T47D (cell line): ENCODE data around the gene TRIP10.
"Not testable (repeated sequence)": the region's sequence is repeated elsewhere in the genome, so short reads cannot be mapped to it uniquely, and the experiment has no call there.

Experiments used
- DNase-seq, 2 experiments: peaks; one replicate each; pipeline versions ENCODE4 v3.0.0 to v3.0.0-alpha.2; 2011 to 2012; ENCODE audit warnings: low read depth in 1 of 2, low spot score in 1 of 2
- JUND ChIP-seq: IDR thresholded peaks from 2 replicates; pipeline ENCODE4 v1.6.1; 2012; ENCODE audit warnings: low read depth
- in situ Hi-C: cut with HindIII; loops from 2 replicates; pipeline ENCODE4 v1.10.0; 2016; ENCODE audit warnings: low sequenced_read_pairs, low pct_unique_long_range_greater_than_20kb

The TRIP10 gene

DNA sequence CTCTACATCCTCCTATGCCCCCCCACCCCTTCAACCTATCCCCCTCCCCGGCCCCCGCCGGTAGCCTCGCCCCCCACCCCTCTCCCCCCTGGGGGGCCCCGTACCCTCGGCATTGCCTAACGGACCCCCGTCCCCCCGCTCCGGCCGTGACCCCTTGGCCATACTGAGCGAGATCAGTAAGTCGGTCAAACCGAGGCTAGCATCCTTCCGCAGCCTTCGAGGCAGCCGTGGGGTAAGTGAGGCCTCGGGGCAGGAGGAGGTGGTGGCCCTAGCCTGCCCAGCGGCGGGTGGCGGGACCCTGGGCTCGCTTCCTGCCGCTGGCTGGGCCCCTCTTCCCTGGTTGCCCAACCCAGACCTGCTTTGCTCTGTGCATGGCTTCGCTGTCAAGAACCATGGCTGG, 6.5 kb downstream of the TRIP10 start:
- in situ Hi-C loops = no loop called here
- DNase-seq = no peak
- no peak for TF ChIP-seq JUND

DNA sequence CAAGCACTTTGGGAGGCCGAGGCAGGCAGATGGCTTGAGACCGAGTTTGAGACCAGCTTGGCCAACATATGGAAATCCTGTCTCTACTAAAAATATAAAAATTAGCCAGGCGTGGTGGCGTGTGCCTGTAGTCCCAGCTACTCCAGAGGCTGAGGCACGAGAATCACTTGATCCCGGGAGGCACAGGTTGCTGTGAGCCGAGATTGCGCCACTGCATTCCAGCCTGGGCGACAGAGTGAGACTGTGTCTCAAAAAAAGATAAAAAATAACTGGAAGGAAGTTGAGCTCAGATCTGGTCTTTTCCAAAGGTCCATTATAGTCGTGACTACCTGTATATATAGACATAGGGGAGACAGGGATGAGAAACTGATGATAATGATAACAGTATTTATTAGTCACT, 9.1 kb downstream of the TRIP10 start:
- DNase-seq, in situ Hi-C loops: not testable (repeated sequence)

DNA sequence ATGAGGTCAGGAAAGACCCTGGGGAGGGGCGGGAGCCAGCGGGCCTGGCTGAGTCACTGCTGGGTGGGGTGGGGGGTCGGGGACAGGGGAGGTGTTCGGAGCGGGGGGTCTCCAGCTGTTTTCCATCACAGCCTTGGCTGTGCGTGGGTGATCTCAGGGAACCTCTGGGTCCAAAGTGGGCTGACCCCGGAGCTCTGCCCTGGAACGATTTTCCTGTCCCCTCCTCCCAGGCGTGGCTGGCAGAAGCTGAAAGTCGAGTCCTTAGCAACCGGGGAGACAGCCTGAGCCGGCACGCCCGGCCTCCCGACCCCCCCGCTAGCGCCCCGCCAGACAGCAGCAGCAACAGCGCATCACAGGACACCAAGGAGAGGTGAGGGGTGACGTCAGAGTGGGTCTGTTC, 10.6 kb downstream of the TRIP10 start:
- in situ Hi-C loops = no loop called here
- DNase-seq = no peak
- no peak for TF ChIP-seq JUND

DNA sequence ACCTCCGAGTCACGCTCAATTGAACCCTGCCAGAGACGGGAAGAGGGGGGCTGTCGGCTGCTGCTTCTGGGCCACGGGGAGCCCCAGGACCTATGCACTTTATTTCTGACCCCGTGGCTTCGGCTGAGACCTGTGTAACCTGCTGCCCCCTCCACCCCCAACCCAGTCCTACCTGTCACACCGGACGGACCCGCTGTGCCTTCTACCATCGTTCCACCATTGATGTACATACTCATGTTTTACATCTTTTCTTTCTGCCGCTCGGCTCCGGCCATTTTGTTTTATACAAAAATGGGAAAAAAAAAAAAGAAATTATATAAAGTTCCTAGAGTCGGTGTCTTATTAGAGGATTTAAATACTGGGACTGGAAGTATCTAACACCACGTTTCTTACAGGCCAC, 11.7 kb downstream of the TRIP10 start:
- DNase-seq = no peak
- in situ Hi-C loops = no loop called here
- TF ChIP-seq JUND = no peak

DNA sequence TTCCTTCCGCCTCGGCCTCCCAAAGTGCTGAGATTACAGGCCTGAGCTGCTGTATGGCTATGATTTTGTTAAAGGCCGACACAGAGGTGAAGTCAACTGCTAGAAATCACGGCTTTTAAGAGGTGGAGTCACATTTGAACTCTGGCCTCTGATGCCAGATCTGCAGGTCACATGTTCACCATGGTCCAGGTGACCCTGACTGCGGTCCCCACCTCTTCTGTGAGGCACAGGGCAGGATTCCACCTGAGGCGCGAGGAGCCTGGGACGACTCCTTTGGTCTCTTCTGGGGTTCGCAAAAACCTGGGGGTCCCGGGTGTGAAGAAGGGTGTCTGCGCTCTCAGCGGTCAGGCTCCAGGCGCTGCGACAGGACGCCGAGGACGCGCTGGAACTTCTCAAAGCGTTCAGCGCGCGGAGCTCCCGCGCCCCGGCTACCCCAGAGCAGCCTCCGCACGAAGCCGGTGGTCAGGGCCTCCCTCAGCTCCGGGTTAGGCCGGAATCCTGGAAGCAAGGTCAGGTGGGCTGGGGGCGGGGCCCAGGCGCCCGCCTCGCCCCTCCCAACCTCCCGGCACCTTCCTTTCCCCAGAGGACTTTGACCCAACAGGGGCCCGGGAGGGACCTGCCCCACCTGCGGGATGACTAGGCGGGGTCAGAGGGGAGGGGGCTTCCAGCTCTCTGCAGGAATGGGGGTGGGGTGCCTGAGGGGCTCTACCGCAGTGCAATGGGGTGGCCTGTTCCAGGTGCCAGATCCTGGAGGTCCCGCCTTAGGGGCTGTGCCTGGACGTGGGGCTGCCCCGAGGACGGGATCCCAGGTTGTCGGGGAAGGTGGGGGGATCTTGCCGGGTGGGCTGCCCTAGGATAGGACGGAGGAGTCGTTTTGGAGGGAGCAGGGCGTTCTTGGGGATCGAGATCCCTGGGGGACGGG, 13.0 kb downstream of the TRIP10 start:
- TF ChIP-seq JUND = no peak
- in situ Hi-C loops = no loop called here
- no peak for DNase-seq

DNA sequence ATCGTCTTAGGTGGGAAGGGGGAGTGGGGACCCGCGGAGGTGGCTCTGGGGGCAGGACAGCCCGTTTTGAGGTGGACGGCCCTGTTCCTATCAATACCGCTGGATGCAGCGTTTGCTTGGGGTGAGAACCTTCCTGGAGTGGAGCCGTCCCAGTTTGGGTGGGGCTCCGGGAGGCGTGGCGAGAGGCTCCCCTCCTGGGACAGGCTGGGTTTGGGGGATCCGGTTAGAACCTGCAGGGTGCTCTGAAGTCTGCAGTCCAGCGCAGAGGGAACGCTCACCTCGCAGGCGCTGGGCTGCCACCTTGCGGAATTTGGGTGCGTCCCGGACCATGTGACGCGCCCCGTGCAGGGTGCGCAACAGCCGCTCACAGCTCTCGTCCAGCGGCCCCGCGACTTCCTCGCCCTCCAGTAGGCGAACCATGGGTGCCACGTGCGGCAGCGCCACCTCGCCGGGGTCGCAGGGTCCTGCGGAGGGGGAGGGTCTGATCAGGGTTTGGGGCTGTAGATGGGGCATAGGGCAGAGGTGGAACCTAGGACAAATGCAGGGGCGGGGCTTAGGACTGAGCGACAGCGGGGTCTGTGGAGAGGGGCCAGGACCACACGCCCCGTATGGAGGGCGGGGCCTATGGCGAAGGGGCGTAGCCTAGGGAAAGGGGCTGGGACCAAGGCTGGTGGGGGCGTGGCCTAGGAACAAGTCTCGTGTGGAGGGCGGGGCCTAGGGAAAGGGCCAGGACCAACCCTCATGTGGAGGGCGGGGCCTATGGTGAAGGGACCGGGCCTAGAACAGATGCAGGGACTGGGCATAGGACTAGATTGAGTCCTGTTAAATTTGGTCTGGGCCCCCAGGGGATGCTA, 13.9 kb downstream of the TRIP10 start:
- in situ Hi-C loops = no loop called here
- no peak for TF ChIP-seq JUND
- peak; percentile 62 to 72 for DNase-seq

DNA sequence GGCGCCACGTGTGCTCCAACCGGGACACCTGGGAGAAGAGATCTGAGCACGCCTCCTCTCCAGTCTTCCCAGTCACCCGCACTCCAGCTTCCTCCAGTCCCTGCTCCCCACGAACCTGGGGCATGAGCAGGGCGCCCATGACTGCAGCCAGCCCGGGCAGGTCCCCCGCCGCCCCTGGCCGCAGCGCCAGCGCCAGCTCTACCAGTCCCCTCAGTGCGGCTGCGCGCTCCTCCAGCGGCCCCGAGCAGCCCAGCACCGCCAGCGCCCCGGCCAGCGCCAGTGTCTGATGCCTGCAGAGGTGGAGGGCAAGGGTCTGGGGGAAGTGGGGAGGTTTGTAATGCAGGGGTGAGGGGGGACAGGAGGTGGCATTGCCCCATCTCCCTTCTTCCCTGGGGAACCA, 14.7 kb downstream of the TRIP10 start:
- in situ Hi-C loops = no loop called here
- no peak for DNase-seq
- TF ChIP-seq JUND = no peak

DNA sequence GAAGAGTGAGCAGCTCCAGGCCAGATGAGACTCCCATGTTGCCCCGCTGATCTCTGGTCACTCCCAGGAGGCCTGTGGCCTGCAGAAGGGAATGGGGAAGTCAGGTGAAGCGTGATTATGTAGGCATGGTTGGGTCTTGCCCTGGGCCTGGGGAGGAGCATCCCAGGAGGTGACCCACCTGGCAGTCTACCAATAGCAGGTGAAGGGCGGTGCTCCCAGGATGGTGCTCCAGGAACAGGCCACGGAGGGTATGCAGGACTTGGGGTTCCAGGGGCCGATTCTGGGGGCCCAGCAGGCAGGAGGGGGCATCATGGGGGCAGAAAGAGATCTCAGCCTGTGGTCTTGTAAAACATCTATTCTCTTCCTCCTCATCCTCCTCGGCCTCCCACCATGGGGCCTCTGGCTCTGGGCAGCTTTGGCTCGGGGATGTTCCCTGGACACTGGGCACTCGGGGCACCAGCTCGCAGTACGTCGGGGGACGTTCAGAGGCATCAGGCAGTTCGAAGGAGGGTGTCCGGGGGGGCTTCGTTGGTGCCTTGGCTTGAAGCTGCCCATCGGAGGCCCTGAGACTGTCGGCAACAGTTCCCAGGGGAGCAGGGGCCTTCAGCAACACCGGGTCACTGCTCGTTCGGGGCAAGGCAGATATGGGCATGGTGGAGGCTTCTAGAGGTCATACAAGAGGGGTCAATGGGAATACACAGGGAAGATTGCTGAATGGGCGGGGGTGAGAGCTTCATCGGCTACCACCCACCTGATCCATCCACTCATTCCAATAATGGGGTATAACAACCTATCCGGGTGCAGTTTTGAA, 15.4 kb downstream of the TRIP10 start:
- in situ Hi-C loops = no loop called here
- no peak for TF ChIP-seq JUND
- no peak for DNase-seq

DNA sequence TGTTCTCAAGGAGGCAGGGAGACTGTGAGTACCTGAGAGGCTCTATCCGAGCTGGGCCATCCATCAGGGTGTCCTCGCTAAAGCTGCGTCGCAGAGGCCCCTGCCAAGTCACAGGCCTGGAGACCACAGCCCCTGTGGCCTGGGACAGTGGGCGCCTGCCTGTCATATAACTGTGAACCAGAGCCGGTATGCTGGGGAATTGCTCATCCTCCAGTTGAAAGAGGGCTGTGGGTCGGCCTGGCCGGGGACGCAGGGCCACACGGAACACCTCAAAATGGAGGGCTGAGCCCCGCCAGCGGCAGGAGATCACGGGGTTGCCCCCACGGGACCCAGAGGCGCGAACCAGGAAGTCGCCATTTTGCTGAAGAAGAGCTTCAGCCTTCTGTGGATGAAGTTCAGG, 21.1 kb downstream of the TRIP10 start:
- no peak for TF ChIP-seq JUND
- in situ Hi-C loops = no loop called here
- no peak for DNase-seq

DNA sequence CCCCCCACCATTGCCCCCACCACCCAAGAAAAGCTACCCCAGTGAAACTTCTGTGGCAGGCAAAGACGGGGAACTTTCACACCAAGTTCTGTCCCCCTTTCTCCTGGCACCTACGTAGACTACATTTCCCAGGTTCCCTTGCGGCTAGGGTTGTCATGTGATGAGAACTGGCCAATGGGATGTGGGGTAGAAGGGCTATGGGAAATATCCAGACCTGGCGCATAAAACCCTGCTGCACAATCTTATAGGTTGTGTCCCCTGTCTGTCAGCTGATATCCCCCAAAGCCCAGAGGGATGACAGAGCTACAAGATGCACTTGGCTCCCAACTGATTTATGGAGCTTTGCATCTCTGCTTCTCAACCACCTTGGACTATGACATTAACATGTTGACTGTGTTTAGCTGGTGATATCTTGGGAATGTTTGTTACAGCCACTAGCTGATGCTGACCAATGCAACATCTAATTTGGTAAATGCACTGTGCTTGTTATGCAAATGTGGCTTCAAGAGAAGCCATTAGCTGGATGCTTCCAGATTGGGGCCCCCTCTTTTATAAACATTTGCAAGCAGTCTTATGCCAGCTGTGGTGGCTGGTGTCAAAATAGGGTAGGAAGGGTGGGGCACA, 21.7 kb downstream of the TRIP10 start:
- TF ChIP-seq JUND = no peak
- peak in 1 of 2 experiments; percentile 55 for DNase-seq
- in situ Hi-C loops = no loop called here

DNA sequence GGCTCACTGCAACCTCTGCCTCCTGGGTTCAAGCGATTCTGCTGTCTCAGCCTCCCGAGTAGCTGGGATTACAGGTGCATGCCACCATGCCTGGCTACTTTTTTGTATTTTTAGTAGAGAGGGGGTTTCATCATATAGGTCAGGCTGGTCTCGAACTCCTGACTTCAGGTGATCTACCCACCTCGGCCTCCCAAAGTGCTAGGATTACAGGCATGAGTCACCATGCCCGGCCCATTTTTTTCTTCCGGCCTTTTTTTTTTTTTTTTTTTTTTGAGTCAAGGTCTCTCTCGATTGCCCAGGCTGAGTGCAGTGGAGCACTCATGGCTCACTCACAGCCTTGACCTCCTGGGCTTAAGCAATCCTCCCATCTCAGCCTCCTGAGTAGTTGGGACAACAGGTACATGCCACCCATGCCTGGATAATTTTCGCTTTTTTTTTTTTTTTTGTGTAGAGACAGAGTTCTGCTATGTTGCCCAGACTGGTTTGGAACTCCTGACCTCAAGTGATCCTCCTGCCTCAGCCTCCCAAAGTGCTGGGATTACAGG, 22.8 kb downstream of the TRIP10 start:
- DNase-seq, in situ Hi-C loops: not testable (repeated sequence)
